GM12801 (cell line): Measurements from ENCODE around the gene ZNF559.

Experiments
- CTCF ChIP-seq: IDR thresholded peaks from one replicate; pipeline ENCODE4 v1.5.1; 2011; ENCODE audit warnings: control low read depth; ENCODE audit not compliant: insufficient read length; ENCODE audit errors: extremely low read depth

ZNF559 gene

GRCh38 chr19:9348253-9348652 is 24.3 kb downstream of the ZNF559 start:
- no peak for TF ChIP-seq CTCF

GRCh38 chr19:9348671-9349070 is 24.7 kb downstream of the ZNF559 start:
- TF ChIP-seq CTCF: no peak

- TF ChIP-seq CTCF: no peak
These were observed 28.5 kb downstream of the ZNF559 start for GRCh38 chr19:9352505-9352904.

GRCh38 chr19:9353011-9353410 is 29.0 kb downstream of the ZNF559 start:
- no peak for TF ChIP-seq CTCF

GRCh38 chr19:9354651-9355050 is 30.7 kb downstream of the ZNF559 start:
- TF ChIP-seq CTCF: no peak

GRCh38 chr19:9362905-9363304 is 38.9 kb downstream of the ZNF559 start, which contains the start of gene ZNF177:
ZNF177 (plus strand) TSS chr19:9363013; CDS start chr19:9378312, 15,299 bp downstream.
- TF ChIP-seq CTCF: no peak

GRCh38 chr19:9370738-9371619 is 47.0 kb downstream of the ZNF559 start:
- no peak for TF ChIP-seq CTCF
